Transverse colon (tissue), 4 donors: ENCODE data around the gene IL1RAPL1.

Source experiments
- CTCF ChIP-seq, 5 experiments: fragments of 200-600 bp in 3 of 5; fragments of 450-650 bp in 2 of 5; sonication (generic) in 3 of 5; IDR thresholded peaks; 1 replicate in 2 of 5; 2 replicates in 3 of 5; pipeline ENCODE4 v1.5.1; 2016 to 2017; ENCODE audit warnings: antibody characterized with exemption in 5 of 5, inconsistent platforms in 3 of 5, mild to moderate bottlenecking in 2 of 5, moderate library complexity in 1 of 5
- EP300 ChIP-seq: sonication (generic); formaldehyde crosslinking; IDR thresholded peaks from one replicate; pipeline ENCODE4 v1.6.1; 2017; ENCODE audit warnings: antibody characterized with exemption, low read depth
- POLR2A ChIP-seq: fragments of 450-650 bp; IDR thresholded peaks from one replicate; pipeline ENCODE4 v1.6.1; 2016; ENCODE audit warnings: antibody characterized with exemption, mild to moderate bottlenecking, moderate library complexity
- POLR2AphosphoS5 ChIP-seq, 3 donors: sonication (generic); formaldehyde crosslinking; IDR thresholded peaks; one replicate each; pipeline ENCODE4 v1.6.1; 2016; ENCODE audit warnings: antibody characterized with exemption in 3 of 3

- no peak for TF ChIP-seq CTCF (IDR thresholded peaks at IDR 0.05)
- no peak for TF ChIP-seq EP300
- TF ChIP-seq POLR2AphosphoS5 (IDR thresholded peaks at IDR 0.05) = no peak
- no peak for TF ChIP-seq POLR2A
Measured at GRCh38 chrX:29490606-29491005, 903.4 kb downstream of the IL1RAPL1 start.
